ENCODE results near the gene HDAC8.
"Not testable (repeated sequence)": the region's sequence is repeated elsewhere in the genome, so short reads cannot be mapped to it uniquely, and the experiment has no call there.

Gene HDAC8

DNA sequence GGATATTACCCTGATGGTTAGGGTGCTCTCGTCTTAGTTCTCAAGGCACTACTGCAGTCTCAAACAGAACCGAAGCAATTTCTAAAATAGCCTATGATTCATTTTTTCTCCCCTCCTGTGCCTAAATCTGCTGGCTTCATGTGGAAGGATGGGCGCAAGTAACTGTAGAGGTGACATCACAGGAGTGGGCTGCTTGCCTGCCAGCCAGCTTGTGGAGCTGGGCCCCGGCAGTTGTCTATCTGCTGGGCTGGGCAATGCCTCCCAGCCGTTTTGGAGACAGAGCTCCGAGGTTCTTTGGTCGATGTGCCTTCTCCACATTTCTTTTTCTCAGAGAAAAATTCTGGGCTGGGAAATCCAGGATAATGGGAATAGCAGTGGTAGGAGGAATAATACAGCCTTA, 232.6 kb downstream of the HDAC8 start:
- H3K4me3 ChIP-seq (replicated peaks; ENCODE audit: low read depth, low read length) = no peak overlapping the region
- DNase-seq (ENCODE audit: low read depth) = no peak
- TF ChIP-seq, protein P1, sequence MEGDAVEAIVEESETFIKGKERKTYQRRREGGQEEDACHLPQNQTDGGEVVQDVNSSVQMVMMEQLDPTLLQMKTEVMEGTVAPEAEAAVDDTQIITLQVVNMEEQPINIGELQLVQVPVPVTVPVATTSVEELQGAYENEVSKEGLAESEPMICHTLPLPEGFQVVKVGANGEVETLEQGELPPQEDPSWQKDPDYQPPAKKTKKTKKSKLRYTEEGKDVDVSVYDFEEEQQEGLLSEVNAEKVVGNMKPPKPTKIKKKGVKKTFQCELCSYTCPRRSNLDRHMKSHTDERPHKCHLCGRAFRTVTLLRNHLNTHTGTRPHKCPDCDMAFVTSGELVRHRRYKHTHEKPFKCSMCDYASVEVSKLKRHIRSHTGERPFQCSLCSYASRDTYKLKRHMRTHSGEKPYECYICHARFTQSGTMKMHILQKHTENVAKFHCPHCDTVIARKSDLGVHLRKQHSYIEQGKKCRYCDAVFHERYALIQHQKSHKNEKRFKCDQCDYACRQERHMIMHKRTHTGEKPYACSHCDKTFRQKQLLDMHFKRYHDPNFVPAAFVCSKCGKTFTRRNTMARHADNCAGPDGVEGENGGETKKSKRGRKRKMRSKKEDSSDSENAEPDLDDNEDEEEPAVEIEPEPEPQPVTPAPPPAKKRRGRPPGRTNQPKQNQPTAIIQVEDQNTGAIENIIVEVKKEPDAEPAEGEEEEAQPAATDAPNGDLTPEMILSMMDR (IDR thresholded peaks at IDR 0.05; ENCODE audit: low read length, missing control alignments) = no peak

DNA sequence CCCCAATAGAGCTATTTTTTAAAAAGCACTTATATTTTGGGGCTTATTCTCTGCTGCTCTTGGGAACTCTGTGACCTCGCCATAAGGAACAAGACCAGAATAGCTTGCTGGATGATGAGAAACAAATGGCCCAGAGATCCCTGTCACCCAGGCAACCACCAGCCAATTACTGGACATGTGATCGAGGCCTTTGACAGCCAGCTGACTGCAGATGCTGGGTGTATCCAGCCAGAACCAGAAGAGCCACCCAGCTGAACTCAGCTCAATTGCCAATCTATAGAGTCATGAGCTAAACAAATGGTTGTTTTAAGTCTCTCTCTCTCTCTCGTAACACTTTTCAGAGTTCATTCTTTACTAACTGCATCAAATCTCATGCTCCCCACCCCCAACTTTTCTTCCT, 242.5 kb downstream of the HDAC8 start:
- no peak for DNase-seq (ENCODE audit: low read depth)
- no peak overlapping the region for H3K4me3 ChIP-seq (replicated peaks; ENCODE audit: low read depth, low read length)
- TF ChIP-seq, protein P1 (IDR thresholded peaks at IDR 0.05; ENCODE audit: low read length, missing control alignments) = no peak

DNA sequence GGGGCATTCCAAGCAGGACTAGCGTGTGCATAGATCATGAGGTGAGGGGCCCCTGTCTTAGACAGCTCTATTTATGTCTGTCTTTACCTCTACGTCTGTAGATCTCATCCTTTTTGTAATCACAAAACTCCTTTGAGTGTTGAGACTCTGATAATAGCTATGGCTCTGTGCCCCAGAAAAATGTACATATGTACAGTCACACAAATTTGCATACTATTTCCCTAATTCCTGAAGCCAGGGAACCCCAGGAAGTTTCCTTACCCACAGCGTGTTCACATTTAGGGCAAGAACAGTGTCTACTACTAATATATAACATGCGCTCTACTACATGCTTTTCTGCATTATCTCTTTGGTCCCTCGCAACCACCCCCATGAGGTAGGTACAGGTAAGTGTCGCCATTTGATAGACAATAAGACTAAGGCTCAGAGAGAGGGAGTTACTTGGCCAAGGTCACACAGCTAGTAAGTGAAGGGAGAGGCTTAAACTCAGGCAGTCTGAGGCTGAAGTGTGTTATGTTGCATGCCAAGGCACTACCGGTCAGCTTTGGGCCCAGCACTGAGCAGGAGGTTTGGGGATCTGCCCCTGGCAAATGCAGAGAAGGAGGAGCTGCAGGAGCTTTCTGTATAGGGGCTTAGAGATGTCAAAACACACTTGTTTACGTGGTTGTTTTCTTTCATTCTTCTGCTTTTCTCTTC, 245.9 kb downstream of the HDAC8 start:
- no peak overlapping the region for H3K4me3 ChIP-seq (replicated peaks; ENCODE audit: low read depth, low read length)
- DNase-seq (ENCODE audit: low read depth) = no peak
- TF ChIP-seq, protein P1 (IDR thresholded peaks at IDR 0.05; ENCODE audit: low read length, missing control alignments) = no peak

DNA sequence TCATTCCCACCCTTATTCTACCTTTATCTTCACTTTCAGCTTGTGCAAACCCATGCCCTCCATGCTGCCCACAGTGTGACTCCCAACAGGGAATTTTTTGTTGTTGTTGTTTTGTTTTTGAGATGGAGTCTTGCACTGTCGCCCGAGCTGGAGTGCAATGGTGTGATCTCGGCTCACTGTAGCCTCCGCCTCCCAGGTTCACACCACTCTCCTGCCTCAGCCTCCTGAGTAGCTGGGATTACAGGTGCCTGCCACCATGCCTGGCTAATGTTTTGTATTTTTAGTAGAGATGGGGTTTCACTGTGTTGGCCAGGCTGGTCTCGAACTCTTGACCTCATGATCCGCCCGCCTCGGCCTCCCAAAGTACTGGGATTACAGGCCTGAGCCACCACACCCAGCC, 253.0 kb downstream of the HDAC8 start:
- H3K4me3 ChIP-seq (replicated peaks; ENCODE audit: low read depth, low read length) = not testable (repeated sequence)

DNA sequence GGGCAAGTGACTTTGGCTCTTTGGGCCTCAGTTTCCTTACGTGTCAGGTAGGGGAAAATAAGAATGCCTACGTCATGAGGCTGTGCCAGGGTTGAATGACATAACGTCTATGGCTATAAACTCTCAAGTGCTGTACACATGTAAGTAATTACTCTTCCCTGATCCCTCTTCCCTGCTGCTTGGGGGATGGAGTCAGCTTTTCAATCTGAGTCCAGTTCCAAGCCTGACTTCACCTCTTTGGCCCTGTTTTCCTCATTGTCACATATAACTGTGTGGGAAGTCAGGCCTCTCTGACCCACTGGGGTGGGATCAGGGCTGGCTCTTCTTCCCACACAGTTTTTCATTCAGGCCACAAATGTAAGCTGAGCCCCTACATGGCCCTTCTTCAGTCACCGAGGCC, 255.5 kb downstream of the HDAC8 start:
- no peak for DNase-seq (ENCODE audit: low read depth)
- TF ChIP-seq, protein P1 (IDR thresholded peaks at IDR 0.05; ENCODE audit: low read length, missing control alignments) = no peak
- no peak overlapping the region for H3K4me3 ChIP-seq (replicated peaks; ENCODE audit: low read depth, low read length)

More for the DNA sequence above, 253.0 kb downstream of the HDAC8 start:
- not testable (repeated sequence) for DNase-seq (ENCODE audit: low read depth)

DNA sequence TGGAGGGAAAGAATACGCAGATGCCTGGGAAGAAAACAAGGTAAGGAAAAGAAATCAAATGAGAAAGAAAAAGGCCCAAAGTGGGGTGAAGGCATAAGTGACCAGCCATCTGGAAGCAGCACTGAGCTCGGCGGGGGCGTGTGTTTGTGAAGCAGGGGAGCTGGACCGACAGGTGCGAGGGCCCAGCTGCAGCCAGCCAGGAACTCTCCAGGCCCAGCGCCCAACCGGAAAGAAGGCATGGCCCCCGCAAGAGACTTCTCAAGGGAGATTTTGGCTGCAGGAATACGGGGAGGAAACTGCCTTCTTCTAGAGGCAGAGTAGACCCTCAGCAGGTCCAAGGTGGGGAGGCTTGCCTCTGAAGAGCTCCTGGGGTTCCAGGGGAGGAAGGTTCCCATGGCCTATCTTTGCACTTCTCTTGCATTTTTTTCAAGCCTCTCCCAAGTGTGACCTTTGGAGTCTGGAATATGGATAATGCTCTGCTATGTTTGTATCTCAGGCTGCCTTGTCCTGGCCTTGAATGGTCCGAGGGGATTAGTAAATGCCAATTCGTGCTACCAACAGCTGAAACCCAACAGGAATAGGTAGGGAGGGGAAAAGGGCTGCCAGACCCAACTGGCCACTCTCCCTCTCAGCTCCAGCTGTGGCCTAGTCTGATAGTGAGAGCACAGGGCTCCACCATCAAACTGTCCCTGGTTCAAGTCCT, 256.1 kb downstream of the HDAC8 start:
- TF ChIP-seq, protein P1 (IDR thresholded peaks at IDR 0.05; ENCODE audit: low read length, missing control alignments) = no peak
- no peak overlapping the region for H3K4me3 ChIP-seq (replicated peaks; ENCODE audit: low read depth, low read length)

DNA sequence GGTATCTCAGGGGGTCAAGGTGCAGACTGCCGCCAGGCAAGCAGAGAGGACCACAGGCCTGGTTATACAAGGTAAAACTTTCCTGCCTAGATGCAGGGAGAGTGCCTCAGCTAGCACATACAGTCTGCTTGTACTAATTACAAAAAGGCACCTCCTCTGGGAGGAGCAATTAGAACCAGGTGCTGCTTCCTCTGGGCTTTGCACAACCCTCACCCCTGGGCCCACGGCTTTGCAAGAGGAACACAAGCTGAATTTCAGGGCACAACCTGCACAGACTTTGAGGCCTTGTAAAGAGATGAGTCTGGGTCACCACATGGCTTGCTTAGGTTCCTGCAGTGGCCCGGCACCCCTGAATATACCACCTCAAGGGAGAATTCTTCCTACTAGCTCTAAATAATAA, 257.8 kb downstream of the HDAC8 start:
- H3K4me3 ChIP-seq (replicated peaks; ENCODE audit: low read depth, low read length) = no peak overlapping the region
- DNase-seq (ENCODE audit: low read depth) = no peak
- TF ChIP-seq, protein P1 (IDR thresholded peaks at IDR 0.05; ENCODE audit: low read length, missing control alignments) = no peak

More for the DNA sequence above, 256.1 kb downstream of the HDAC8 start:
- no peak for DNase-seq (ENCODE audit: low read depth)

Data from fibroblast of pulmonary artery (primary cell).